Right atrium auricular region (tissue), 2 donors: ENCODE results near the gene CASP4. TPM values are rescaled to one million over a fixed set of nuclear protein-coding genes. Genes with fewer than 3 reads are reported as not detected.

Source experiments
- DNase-seq: peaks from one replicate; pipeline ENCODE4 v3.0.0-alpha.2; 2019; ENCODE audit warnings: low spot score
- H3K27ac ChIP-seq, 2 donors: fragments of 200-600 bp; sonication (generic); 1 replicate in 1 of 2; 2 replicates in 1 of 2; pipeline ENCODE4 v1.5.1; 2016 to 2019
- H3K27me3 ChIP-seq, 2 donors: fragments of 200-600 bp; sonication (generic); one replicate each; pipeline versions ENCODE4 v1.5.1 to v1.6.0; 2017 to 2019
- H3K36me3 ChIP-seq: fragments of 200-600 bp; sonication (generic); one replicate; pipeline ENCODE4 v1.5.1; 2016
- H3K4me1 ChIP-seq, 2 donors: fragments of 200-600 bp; sonication (generic); one replicate each; pipeline versions ENCODE4 v1.5.1 to v1.6.0; 2017 to 2019
- H3K4me3 ChIP-seq, 2 donors: fragments of 200-600 bp; sonication (generic); 1 replicate in 1 of 2; 2 replicates in 1 of 2; pipeline ENCODE4 v1.5.1; 2017 to 2019; ENCODE audit warnings: mild to moderate bottlenecking in 1 of 2, moderate library complexity in 1 of 2
- H3K9me3 ChIP-seq, 2 donors: fragments of 200-600 bp; sonication (generic); one replicate each; pipeline ENCODE4 v1.5.1; 2019
- total RNA-seq, 2 donors: library from RNA; depleted of rRNA; stranded (reverse); fragments of >200 nt; gene quantifications; one replicate each; pipeline ENCODE4 v1.1.0, GENCODE V29; 2016
- TF ChIP-seq, protein P1 (sequence below), 2 donors: fragments of 200-600 bp; sonication (generic); IDR thresholded peaks; one replicate each; pipeline ENCODE4 v1.5.1; 2019; ENCODE audit warnings: antibody characterized with exemption in 2 of 2

The CASP4 gene
- total RNA-seq, 2 donors from 2014 or later: 22.4 to 39.4 TPM

- TF ChIP-seq, protein P1, sequence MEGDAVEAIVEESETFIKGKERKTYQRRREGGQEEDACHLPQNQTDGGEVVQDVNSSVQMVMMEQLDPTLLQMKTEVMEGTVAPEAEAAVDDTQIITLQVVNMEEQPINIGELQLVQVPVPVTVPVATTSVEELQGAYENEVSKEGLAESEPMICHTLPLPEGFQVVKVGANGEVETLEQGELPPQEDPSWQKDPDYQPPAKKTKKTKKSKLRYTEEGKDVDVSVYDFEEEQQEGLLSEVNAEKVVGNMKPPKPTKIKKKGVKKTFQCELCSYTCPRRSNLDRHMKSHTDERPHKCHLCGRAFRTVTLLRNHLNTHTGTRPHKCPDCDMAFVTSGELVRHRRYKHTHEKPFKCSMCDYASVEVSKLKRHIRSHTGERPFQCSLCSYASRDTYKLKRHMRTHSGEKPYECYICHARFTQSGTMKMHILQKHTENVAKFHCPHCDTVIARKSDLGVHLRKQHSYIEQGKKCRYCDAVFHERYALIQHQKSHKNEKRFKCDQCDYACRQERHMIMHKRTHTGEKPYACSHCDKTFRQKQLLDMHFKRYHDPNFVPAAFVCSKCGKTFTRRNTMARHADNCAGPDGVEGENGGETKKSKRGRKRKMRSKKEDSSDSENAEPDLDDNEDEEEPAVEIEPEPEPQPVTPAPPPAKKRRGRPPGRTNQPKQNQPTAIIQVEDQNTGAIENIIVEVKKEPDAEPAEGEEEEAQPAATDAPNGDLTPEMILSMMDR (IDR thresholded peaks at IDR 0.05): no peak
Observed at GRCh38 chr11:105000167-105000566, 31.8 kb upstream of the CASP4 start.

DNA sequence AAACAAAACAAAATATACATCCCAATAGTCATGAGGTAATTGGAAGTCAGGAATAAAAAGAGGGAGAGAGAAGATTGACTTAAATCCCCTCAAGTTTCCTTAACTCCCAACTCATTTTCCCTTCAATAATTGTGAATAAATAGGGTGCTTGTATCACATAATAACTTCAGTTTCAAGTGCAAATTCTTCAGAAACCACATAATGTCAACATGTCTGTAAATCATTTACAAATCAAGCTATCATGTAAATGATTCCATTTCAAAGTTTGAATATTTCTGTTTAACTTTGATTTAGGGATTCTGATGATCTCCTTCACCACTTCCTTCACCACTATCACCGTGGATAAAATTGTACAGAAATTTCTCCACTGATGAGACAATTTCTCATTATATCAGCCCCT lies 31.3 kb upstream of the CASP4 start:
- H3K9me3 ChIP-seq: no peaks in the 10 kb centered on the region
- no peak overlapping the region for H3K4me3 ChIP-seq
- TF ChIP-seq, protein P1 (IDR thresholded peaks at IDR 0.05): no peak
- DNase-seq: no peak
- H3K4me1 ChIP-seq: no peaks in the 10 kb centered on the region
- H3K36me3 ChIP-seq: no peaks in the 10 kb centered on the region
- H3K27me3 ChIP-seq: no peaks in the 10 kb centered on the region
- H3K27ac ChIP-seq: no peak overlapping the region

More at GRCh38 chr11:105000167-105000566, 31.8 kb upstream of the CASP4 start:
- no peak for DNase-seq
- H3K4me3 ChIP-seq: no peak overlapping the region
- H3K4me1 ChIP-seq: no peaks in the 10 kb centered on the region
- no peak overlapping the region for H3K27ac ChIP-seq
- H3K36me3 ChIP-seq: no peaks in the 10 kb centered on the region
- no peaks in the 10 kb centered on the region for H3K9me3 ChIP-seq
- H3K27me3 ChIP-seq: no peaks in the 10 kb centered on the region

DNA sequence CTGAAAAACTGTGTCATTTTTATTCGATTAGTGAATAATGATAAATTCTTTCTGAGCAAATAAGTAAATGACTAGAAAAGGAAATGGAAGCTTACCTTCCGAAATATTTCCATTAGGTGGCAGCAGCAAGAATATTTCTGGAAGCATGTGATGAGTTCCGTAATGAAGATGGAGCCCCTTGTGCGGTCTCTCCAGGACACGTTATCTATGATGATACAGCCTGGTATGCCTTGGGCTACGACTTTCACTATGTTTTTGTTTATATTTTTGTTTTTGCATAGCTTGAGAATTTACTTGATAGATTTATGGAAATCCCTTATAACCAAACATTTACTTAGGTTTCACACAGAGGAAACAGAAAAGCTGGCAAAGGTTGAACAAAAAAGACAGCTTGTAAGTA lies 28.9 kb upstream of the CASP4 start:
- TF ChIP-seq, protein P1 (IDR thresholded peaks at IDR 0.05): peak in 1 of 2 donors; percentile 14
- no peaks in the 10 kb centered on the region for H3K4me1 ChIP-seq
- no peak overlapping the region for H3K27ac ChIP-seq
- DNase-seq: no peak
- H3K4me3 ChIP-seq: no peak overlapping the region
- H3K27me3 ChIP-seq: no peaks in the 10 kb centered on the region
- no peaks in the 10 kb centered on the region for H3K36me3 ChIP-seq
- H3K9me3 ChIP-seq: no peaks in the 10 kb centered on the region

DNA sequence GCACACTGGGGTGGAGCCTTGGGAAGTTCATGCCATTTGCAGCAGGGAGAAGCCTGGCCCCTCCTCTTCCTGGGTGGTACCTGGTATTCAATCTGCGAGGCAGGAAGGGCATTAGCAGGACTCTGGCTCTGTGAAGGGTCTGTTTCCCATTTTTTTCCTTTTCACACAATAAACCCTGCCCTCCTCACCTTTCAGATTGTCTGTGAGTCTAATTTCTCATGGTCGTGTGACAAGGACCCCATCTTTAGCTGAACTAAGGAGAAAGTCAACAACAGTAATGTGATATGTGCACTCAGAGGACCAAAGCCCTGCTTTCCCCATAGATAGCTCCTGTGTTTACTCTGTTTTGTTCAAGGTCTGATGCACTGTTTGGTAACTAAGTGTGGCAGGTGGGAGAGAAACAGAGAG lies 26.6 kb upstream of the CASP4 start:
- TF ChIP-seq, protein P1 (IDR thresholded peaks at IDR 0.05): no peak
- Histone ChIP-seq H3K27ac (no peak overlapping the region), H3K36me3 (no peaks in the 10 kb centered on the region), H3K4me1 (no peaks in the 10 kb centered on the region), H3K27me3 (no peaks in the 10 kb centered on the region), H3K9me3 (no peaks in the 10 kb centered on the region), H3K4me3 (no peak overlapping the region)
- DNase-seq: no peak

DNA sequence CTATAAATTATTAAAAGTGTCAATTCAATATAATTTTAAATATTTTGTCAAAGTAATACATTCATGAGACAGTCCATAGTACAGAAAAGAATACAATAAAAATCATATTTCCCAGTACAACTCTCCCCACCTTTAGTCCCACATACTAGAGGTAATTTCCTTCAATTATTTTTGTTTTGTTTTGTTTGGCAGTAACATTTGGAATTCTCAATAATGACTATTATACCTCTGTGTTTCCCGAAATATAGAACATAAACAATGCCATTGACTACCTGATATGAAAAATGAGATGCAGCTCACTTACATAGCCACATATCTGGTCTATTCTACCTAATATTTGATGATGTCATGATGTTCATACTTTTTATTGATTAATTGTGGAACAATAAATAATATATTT lies 24.4 kb upstream of the CASP4 start:
- Histone ChIP-seq H3K4me3 (no peak overlapping the region), H3K27ac (no peak overlapping the region)
- TF ChIP-seq, protein P1 (IDR thresholded peaks at IDR 0.05): no peak

GRCh38 chr11:104991994-104992393 lies 23.6 kb upstream of the CASP4 start:
- no peak overlapping the region for H3K27ac ChIP-seq
- no peaks in the 10 kb centered on the region for H3K27me3 ChIP-seq
- DNase-seq: no peak
- TF ChIP-seq, protein P1 (IDR thresholded peaks at IDR 0.05): no peak
- no peaks in the 10 kb centered on the region for H3K4me1 ChIP-seq
- H3K4me3 ChIP-seq: no peak overlapping the region
- H3K9me3 ChIP-seq: peaks cover 0 to 10% of the 10 kb centered on the region in 2 donors
- H3K36me3 ChIP-seq: no peaks in the 10 kb centered on the region

More for the DNA sequence above, 24.4 kb upstream of the CASP4 start:
- DNase-seq: no peak
- no peaks in the 10 kb centered on the region for H3K36me3 ChIP-seq
- no peaks in the 10 kb centered on the region for H3K27me3 ChIP-seq
- peaks cover 0 to 10% of the 10 kb centered on the region in 2 donors for H3K9me3 ChIP-seq
- no peaks in the 10 kb centered on the region for H3K4me1 ChIP-seq
